GM19324 (cell line): Measurements from ENCODE around the gene CCNG1.
"Not testable (repeated sequence)": the region's sequence is repeated elsewhere in the genome, so short reads cannot be mapped to it uniquely, and the experiment has no call there.

Experiments
- ATAC-seq: cut with Tn5 transposase; IDR thresholded peaks from one replicate; pipeline ENCODE4 v1.9.1; 2021; ENCODE audit warnings: mild to moderate bottlenecking, moderate library complexity; ENCODE audit not compliant: unreplicated experiment, low FRiP score

Gene CCNG1

GRCh38 chr5:163439092-163439425 is 1.7 kb downstream of the CCNG1 start:
- no peak for ATAC-seq

- ATAC-seq, result no peak
These were observed 3.6 kb downstream of the CCNG1 start for GRCh38 chr5:163440954-163441353.

- ATAC-seq, result no peak
These were observed 7.1 kb downstream of the CCNG1 start for GRCh38 chr5:163444526-163444925.

- no peak for ATAC-seq
These were observed 8.0 kb downstream of the CCNG1 start for GRCh38 chr5:163445345-163445744.

- ATAC-seq, result no peak
These were observed 9.8 kb downstream of the CCNG1 start for GRCh38 chr5:163447191-163447590.

- no peak for ATAC-seq
These were observed 10.5 kb downstream of the CCNG1 start for GRCh38 chr5:163447875-163448274.

GRCh38 chr5:163448491-163448890 is 11.1 kb downstream of the CCNG1 start:
- no peak for ATAC-seq

GRCh38 chr5:163451489-163451888 is 14.1 kb downstream of the CCNG1 start:
- no peak for ATAC-seq

GRCh38 chr5:163453705-163454104 is 16.3 kb downstream of the CCNG1 start:
- no peak for ATAC-seq

- ATAC-seq, result not testable (repeated sequence)
These were observed 18.0 kb downstream of the CCNG1 start for GRCh38 chr5:163455406-163455805.

GRCh38 chr5:163456029-163456589 is 18.7 kb downstream of the CCNG1 start:
- no peak for ATAC-seq

- ATAC-seq, result no peak
These were observed 19.4 kb downstream of the CCNG1 start for GRCh38 chr5:163456840-163457239.

GRCh38 chr5:163458778-163459385 is 21.5 kb downstream of the CCNG1 start:
- no peak for ATAC-seq

GRCh38 chr5:163459462-163459818 is 22.0 kb downstream of the CCNG1 start:
- ATAC-seq, result peak; percentile 8

GRCh38 chr5:163459819-163460561 is 22.6 kb downstream of the CCNG1 start, which contains the start of gene NUDCD2:
TSS of gene NUDCD2 (minus strand) at chr5:163460102. CDS start at chr5:163460050, 52 bp downstream.
- ATAC-seq, result peak; percentile 84

GRCh38 chr5:163460562-163461171 is 23.3 kb downstream of the CCNG1 start, which contains the start of gene HMMR:
TSS of gene HMMR (plus strand) at chr5:163460632. CDS start at chr5:163460693, 61 bp downstream.
- no peak for ATAC-seq

GRCh38 chr5:163463063-163463435 is 25.7 kb downstream of the CCNG1 start:
- no peak for ATAC-seq

- no peak for ATAC-seq
These were observed 30.3 kb downstream of the CCNG1 start for GRCh38 chr5:163467682-163468081.

- no peak for ATAC-seq
These were observed 36.3 kb downstream of the CCNG1 start for GRCh38 chr5:163473635-163474243.

- ATAC-seq, result no peak
These were observed 38.0 kb downstream of the CCNG1 start for GRCh38 chr5:163475411-163475810.
